ENCODE results near the gene CAPN15.

GRCh38 chr16:591231-591630 is 63.7 kb downstream of the CAPN15 start:
- TF ChIP-seq CTCF (IDR thresholded peaks at IDR 0.05) = no peak
- no peak for TF ChIP-seq POLR2A (IDR thresholded peaks at IDR 0.05)

All from Peyer's patch (tissue), 4 donors.